AG04449 (cell line): ENCODE results near the gene C19orf85.

Experiments
- CTCF ChIA-PET: fragments of 350-600 bp; formaldehyde crosslinking; extraction: SDS; loops from one replicate; lab custom pipeline; 2021; ENCODE audit warnings: antibody characterized with exemption; lab: Yijun Ruan, JAX
- POLR2A ChIA-PET: fragments of 400-600, 350-600 bp; formaldehyde crosslinking; extraction: SDS; loops from one replicate; lab custom pipeline; 2020; ENCODE audit warnings: antibody characterized with exemption, inconsistent platforms; lab: Yijun Ruan, JAX
- DNase-seq: peaks from one replicate; pipeline ENCODE4 v3.0.0-alpha.2; 2010; ENCODE audit warnings: low read depth, low spot score
- H3K4me3 ChIP-seq: 2 replicates; pipeline ENCODE4 v1.5.1; 2011; ENCODE audit warnings: low read depth, mild to moderate bottlenecking, control low read depth, low read length
- CTCF ChIP-seq: IDR thresholded peaks from one replicate; pipeline ENCODE4 v1.5.1; 2011; ENCODE audit warnings: mild to moderate bottlenecking, moderate library complexity, low read length, control low read depth, inconsistent platforms; ENCODE audit not compliant: insufficient read depth; ENCODE audit errors: missing control alignments

The C19orf85 gene

GRCh38 chr19:55418185-55418584 is 46.4 kb downstream of the C19orf85 start:
- peak; percentile 68 for TF ChIP-seq CTCF
- ChIA-PET POLR2A (interaction anchor here (0.9 to 2.8 kb wide), 2 partner anchors 11 to 159 kb away, joined by 3 to 15 read pairs; partner anchors contain the start of genes PPP6R1 and UBE2S), CTCF (interaction anchor here (0.6 to 5.2 kb wide), 41 partner anchors 9 to 940 kb away, joined by 3 to 90 read pairs (median 5); partner anchors contain the start of genes DNAAF3, KMT5C, PPP6R1 and SSC5D)
- H3K4me3 ChIP-seq: no peak overlapping the region
- peak; percentile 63 for DNase-seq
